ENCODE results near the gene CIBAR2. TPM values are rescaled to one million over a fixed set of nuclear protein-coding genes. Genes with fewer than 3 reads are reported as not detected.
"Not testable (repeated sequence)": the region's sequence is repeated elsewhere in the genome, so short reads cannot be mapped to it uniquely, and the experiment has no call there.

Gene CIBAR2
- total RNA-seq, 1 donor from 2014 or later = 0.23 TPM

- no peak for DNase-seq (ENCODE audit: extremely low read depth, low read depth, low spot score)
These were observed 17.8 kb upstream of the CIBAR2 start for GRCh38 chr16:85129876-85130704.

GRCh38 chr16:85128079-85128837 lies 16.0 kb upstream of the CIBAR2 start:
- DNase-seq (ENCODE audit: extremely low read depth, low read depth, low spot score) = no peak

- no peak for DNase-seq (ENCODE audit: extremely low read depth, low read depth, low spot score)
These were observed 15.1 kb upstream of the CIBAR2 start for GRCh38 chr16:85127379-85127723.

- no peak for DNase-seq (ENCODE audit: extremely low read depth, low read depth, low spot score)
These were observed 14.6 kb upstream of the CIBAR2 start for GRCh38 chr16:85126705-85127378.

- DNase-seq (ENCODE audit: extremely low read depth, low read depth, low spot score) = no peak
These were observed 14.1 kb upstream of the CIBAR2 start for GRCh38 chr16:85126394-85126704.

GRCh38 chr16:85125570-85126393 lies 13.5 kb upstream of the CIBAR2 start:
- no peak for DNase-seq (ENCODE audit: extremely low read depth, low read depth, low spot score)

- DNase-seq (ENCODE audit: extremely low read depth, low read depth, low spot score) = no peak
These were observed 12.5 kb upstream of the CIBAR2 start for GRCh38 chr16:85124636-85125346.

- DNase-seq (ENCODE audit: extremely low read depth, low read depth, low spot score) = no peak
These were observed 11.8 kb upstream of the CIBAR2 start for GRCh38 chr16:85123891-85124635.

- not testable (repeated sequence) for DNase-seq (ENCODE audit: extremely low read depth, low read depth, low spot score)
These were observed 11.2 kb upstream of the CIBAR2 start for GRCh38 chr16:85123441-85123840.

- DNase-seq (ENCODE audit: extremely low read depth, low read depth, low spot score) = no peak
These were observed 7.7 kb upstream of the CIBAR2 start for GRCh38 chr16:85120006-85120340.

- DNase-seq (ENCODE audit: extremely low read depth, low read depth, low spot score) = no peak
These were observed 5.1 kb upstream of the CIBAR2 start for GRCh38 chr16:85117418-85117817.

GRCh38 chr16:85114909-85115567 lies 2.8 kb upstream of the CIBAR2 start:
- no peak for DNase-seq (ENCODE audit: extremely low read depth, low read depth, low spot score)

- no peak for DNase-seq (ENCODE audit: extremely low read depth, low read depth, low spot score)
These were observed 1.6 kb upstream of the CIBAR2 start for GRCh38 chr16:85113913-85114312.

GRCh38 chr16:85113168-85113733 lies 979 bp upstream of the CIBAR2 start:
- no peak for DNase-seq (ENCODE audit: extremely low read depth, low read depth, low spot score)

- DNase-seq (ENCODE audit: extremely low read depth, low read depth, low spot score) = no peak
These were observed 1.1 kb downstream of the CIBAR2 start for GRCh38 chr16:85111184-85111583.

GRCh38 chr16:85110105-85110504 lies 2.2 kb downstream of the CIBAR2 start:
- DNase-seq (ENCODE audit: extremely low read depth, low read depth, low spot score) = no peak

GRCh38 chr16:85107532-85107931 lies 4.7 kb downstream of the CIBAR2 start:
- DNase-seq (ENCODE audit: extremely low read depth, low read depth, low spot score) = no peak

GRCh38 chr16:85107083-85107482 lies 5.2 kb downstream of the CIBAR2 start:
- DNase-seq (ENCODE audit: extremely low read depth, low read depth, low spot score) = no peak

- no peak for DNase-seq (ENCODE audit: extremely low read depth, low read depth, low spot score)
These were observed 6.8 kb downstream of the CIBAR2 start for GRCh38 chr16:85105475-85105874.

All from glomerular endothelial cell (primary cell).